ENCODE measurements around the gene TRIM27.
A peak's percentile ranks its signal among the peaks of the same experiment; 100 is the strongest.
"Not testable (repeated sequence)": the region's sequence is repeated elsewhere in the genome, so short reads cannot be mapped to it uniquely, and the experiment has no call there.

Gene TRIM27

DNA sequence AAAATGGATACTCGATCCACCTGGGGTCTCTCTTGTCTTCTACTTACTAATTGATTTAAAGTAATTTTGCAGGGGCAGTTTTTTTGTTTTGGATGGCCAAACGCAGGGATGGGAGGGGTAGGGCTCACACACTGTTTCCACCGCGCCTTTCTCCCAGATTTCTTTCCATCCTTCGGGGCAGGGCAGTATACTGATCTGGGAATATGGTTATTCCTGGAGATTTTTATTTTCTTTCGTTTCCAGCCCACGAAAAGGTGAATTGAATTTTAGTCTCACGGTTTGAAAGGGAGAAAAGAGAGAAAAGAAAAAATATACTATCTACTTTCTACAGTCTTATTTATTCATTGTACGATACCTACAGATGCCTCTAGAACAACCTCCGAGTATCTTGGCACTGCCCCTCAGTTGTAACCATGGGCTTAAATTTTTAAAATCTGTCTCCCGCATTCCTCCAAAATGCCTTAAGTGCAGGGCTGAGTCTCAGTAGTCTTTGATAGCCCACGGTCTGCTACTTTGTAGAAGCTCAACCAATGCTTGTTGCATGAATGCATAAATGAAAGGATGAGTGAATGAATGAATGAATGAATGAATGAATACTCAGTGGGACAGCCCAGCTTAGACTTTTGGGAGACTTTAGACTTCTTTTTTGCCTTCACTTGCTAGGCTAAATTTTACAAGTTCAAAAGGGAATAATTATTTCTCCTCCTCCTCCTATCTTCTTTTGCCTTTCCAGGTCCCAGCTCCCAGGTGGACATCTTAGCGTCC, 18.1 kb upstream of the TRIM27 start:
- no peak for DNase-seq (ENCODE audit: low spot score)

DNA sequence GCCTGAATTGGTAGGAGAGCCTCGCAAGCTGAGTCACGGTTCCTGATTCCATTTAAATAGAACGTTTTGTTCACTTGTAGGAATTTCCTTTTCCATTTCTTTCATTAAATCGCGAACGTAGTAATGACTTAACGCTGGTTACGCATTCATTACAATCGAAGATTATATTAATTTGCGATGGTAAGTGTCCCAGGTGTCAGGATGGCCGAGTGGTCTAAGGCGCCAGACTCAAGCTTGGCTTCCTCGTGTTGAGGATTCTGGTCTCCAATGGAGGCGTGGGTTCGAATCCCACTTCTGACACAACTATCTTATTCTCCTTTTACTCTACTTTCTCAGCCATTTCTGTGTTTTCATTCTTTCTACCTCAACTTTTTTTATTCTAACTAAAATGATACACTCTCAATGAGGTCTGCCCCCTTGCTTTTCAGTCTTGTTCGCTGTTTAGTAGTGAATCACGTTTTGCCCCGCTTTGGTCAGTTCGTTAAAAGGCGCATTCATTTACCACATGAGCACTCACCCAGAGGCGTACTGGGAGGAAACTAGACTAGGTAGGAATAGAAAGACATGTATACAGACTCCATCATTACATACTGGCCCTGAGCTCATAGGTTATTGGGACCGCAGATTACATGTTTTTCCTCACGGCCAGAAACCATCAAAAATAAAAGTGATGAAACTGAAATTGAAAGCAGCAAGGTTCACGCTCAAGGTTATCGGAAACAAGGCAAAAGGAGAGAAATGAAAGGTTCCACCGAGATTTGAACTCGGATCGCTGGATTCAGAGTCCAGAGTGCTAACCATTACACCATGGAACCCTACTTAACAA, 17.3 kb upstream of the TRIM27 start:
- DNase-seq (ENCODE audit: low spot score): peak; percentile 86

GRCh38 chr6:28940294-28940857, 16.6 kb upstream of the TRIM27 start:
- no peak for DNase-seq (ENCODE audit: low spot score)

- no peak for DNase-seq (ENCODE audit: low spot score)
These were observed 9.3 kb upstream of the TRIM27 start for GRCh38 chr6:28933069-28933468.

GRCh38 chr6:28929887-28930620, 6.3 kb upstream of the TRIM27 start:
- no peak for DNase-seq (ENCODE audit: low spot score)

DNA sequence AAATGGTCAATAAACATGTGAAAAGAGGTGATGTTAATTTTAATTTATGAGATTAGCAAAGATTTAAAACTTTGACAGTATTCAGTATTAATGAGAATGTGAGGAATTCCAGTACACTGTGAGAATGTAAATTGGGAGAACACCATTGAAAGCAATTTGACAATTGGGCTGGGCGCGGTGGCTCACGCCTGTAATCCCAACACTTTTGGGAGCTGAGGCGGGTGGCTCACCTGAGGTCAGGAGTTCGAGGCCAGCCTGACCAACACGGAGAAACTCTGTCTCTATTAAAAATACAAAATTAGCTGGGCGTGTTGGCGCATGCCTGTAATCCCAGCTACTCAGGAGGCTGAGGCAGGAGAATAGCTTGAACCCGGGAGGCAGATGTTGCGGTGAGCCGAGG, 5.6 kb upstream of the TRIM27 start:
- not testable (repeated sequence) for DNase-seq (ENCODE audit: low spot score)

- DNase-seq (ENCODE audit: low spot score): no peak
These were observed 4.1 kb upstream of the TRIM27 start for GRCh38 chr6:28927846-28928245.

DNA sequence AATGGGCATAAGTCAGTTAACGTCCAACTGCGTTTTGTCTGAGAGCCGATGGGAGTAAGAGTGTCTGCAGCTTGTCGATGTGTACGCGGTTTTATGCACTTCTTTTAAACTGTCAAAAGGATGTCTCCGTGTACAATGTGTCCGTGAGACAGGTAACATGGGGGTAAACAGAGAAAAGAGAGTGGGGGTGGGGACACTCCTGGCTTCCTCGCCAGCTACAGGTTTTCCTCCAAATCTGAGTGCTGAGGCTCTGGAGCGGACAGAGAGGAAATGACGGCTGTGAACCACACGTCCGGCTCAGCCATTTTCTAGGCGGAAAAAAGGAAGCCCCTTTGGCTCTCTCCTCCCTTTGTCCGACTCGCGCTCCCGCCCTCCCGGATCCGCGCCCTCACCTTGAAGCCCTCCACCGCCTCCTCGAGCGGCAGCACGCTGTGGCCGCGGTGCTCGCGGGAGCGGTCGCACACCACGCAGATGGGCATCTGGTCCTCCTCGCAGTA, 916 bp downstream of the TRIM27 start:
- no peak for DNase-seq (ENCODE audit: low spot score)

GRCh38 chr6:28922004-28922820, 1.6 kb downstream of the TRIM27 start:
- peak; percentile 57 for DNase-seq (ENCODE audit: low spot score)

- no peak for DNase-seq (ENCODE audit: low spot score)
These were observed 3.5 kb downstream of the TRIM27 start for GRCh38 chr6:28920281-28920680.

DNA sequence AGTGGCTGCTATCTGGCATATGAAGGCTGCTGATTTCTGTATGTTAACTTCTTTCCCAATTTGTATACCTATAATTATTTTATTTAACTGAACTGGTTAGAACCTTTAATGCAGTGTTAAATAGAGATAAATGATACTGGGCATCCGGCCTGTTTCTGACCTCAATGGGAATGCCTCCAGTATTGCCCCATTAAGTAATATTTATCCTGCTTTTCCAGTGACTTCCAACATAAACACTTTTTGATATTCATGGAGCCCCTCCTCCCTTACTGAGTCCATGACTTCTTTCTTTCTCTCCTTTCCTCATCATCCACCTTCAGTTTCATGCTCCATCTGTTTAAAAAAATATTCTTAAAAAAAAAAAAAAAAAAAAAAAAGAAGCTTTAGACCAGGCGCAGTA, 8.8 kb downstream of the TRIM27 start:
- DNase-seq (ENCODE audit: low spot score): no peak

- DNase-seq (ENCODE audit: low spot score): no peak
These were observed 12.7 kb downstream of the TRIM27 start for GRCh38 chr6:28910901-28911690.

- no peak for DNase-seq (ENCODE audit: low spot score)
These were observed 16.4 kb downstream of the TRIM27 start for GRCh38 chr6:28907394-28907793.

DNA sequence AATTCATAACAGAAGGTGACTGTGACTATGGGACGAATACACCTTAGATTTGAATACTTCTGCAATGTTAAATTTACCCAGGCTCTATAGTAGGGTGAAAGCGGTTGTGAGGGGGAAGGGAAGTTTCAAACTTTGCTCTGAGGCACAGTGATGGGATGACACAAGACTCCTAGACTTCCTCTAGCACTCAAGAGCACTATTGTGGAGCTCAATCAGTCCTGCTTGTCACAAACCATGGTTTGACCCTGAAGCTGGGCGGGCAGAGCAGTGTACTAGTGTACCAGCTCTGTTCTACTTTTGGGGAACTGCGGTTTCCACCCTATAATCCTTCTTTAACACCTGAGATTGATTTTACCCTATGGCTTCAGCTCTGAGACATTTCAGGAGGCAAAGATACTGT, 17.1 kb downstream of the TRIM27 start:
- DNase-seq (ENCODE audit: low spot score): no peak

DNA sequence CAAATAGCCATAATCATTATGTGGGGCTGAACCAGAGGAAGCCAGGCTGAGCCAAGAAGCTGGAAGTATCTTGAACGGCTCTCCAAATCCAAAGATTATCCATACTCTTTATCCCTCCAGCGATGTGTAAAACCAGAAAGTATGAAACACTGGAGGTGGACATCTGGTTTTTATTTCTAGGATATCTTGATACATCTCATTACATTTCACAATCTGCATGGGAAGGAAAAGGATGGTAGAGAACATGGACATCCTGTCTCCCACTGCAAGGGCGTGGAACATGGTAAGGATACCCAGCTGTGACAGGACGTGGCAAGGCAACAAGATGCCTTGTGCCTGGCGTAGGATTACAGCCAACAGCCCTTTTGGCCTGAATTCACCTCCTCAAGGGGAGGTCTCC, 20.1 kb downstream of the TRIM27 start:
- no peak for DNase-seq (ENCODE audit: low spot score)

- peak; percentile 63 for DNase-seq (ENCODE audit: low spot score)
These were observed 22.0 kb downstream of the TRIM27 start for GRCh38 chr6:28901831-28902230.

- no peak for DNase-seq (ENCODE audit: low spot score)
These were observed 23.1 kb downstream of the TRIM27 start for GRCh38 chr6:28900577-28901256.

DNA sequence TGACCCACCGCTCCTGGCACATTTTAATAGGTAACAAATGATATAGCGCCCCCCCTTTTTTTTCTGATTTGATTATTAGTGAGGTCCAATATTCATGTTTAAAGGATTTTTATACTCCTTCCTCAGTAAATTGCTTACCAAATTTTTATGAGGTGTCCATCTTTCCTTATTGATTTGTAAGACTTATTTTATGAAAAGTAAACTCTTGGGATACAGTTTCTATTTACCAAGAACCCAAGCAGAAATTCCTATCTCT, 25.1 kb downstream of the TRIM27 start:
- no peak for DNase-seq (ENCODE audit: low spot score)

GRCh38 chr6:28897369-28897745, 26.4 kb downstream of the TRIM27 start:
- DNase-seq (ENCODE audit: low spot score): no peak
